GM12801 (cell line): ENCODE data around the gene CPLX1.

Source experiments
- CTCF ChIP-seq: IDR thresholded peaks from one replicate; pipeline ENCODE4 v1.5.1; 2011; ENCODE audit warnings: control low read depth; ENCODE audit not compliant: insufficient read length; ENCODE audit errors: extremely low read depth

CPLX1 gene

GRCh38 chr4:796206-796605 is 29.7 kb downstream of the CPLX1 start:
- TF ChIP-seq CTCF = no peak

GRCh38 chr4:795726-796119 is 30.2 kb downstream of the CPLX1 start:
- no peak for TF ChIP-seq CTCF

- no peak for TF ChIP-seq CTCF
Observed at GRCh38 chr4:794900-795725, 30.8 kb downstream of the CPLX1 start.

- no peak for TF ChIP-seq CTCF
Observed at GRCh38 chr4:793941-794621, 31.8 kb downstream of the CPLX1 start.

- no peak for TF ChIP-seq CTCF
Observed at GRCh38 chr4:793093-793861, 32.7 kb downstream of the CPLX1 start.

GRCh38 chr4:792626-793092 is 33.3 kb downstream of the CPLX1 start:
- no peak for TF ChIP-seq CTCF
